Progenitor cell of endocrine pancreas (in vitro differentiated cells): ENCODE data around the gene API5. TPM values are rescaled to one million over a fixed set of nuclear protein-coding genes. Genes with fewer than 3 reads are reported as not detected.

Experiments
- DNase-seq: peaks from one replicate; pipeline ENCODE4 v3.0.0; 2021; ENCODE audit warnings: low spot score; ENCODE audit not compliant: unreplicated experiment
- H3K27ac Mint-ChIP-seq: 2 replicates; pipeline ENCODE4 v1.8.0; 2021; ENCODE audit warnings: mild to moderate bottlenecking, moderate library complexity, mixed read lengths
- H3K27me3 Mint-ChIP-seq: 2 replicates; pipeline ENCODE4 v1.8.0; 2021; ENCODE audit warnings: mixed read lengths
- H3K36me3 Mint-ChIP-seq: 2 replicates; pipeline ENCODE4 v1.8.0; 2022; ENCODE audit warnings: mixed read lengths; ENCODE audit not compliant: insufficient read depth
- H3K4me1 Mint-ChIP-seq: 2 replicates; pipeline ENCODE4 v1.8.0; 2021; ENCODE audit warnings: low read depth, mixed read lengths
- H3K4me3 Mint-ChIP-seq: 2 replicates; pipeline ENCODE4 v1.8.0; 2021; ENCODE audit warnings: low read depth, mild to moderate bottlenecking, moderate library complexity, mixed read lengths
- H3K9me3 Mint-ChIP-seq: 2 replicates; pipeline ENCODE4 v1.8.0; 2021; ENCODE audit warnings: low read depth, mixed read lengths
- total RNA-seq: library from RNA; stranded (reverse); gene quantifications from 2 replicates; pipeline ENCODE4 v1.2.1, GENCODE V29; 2021
- TF ChIP-seq, protein P1 (sequence below): fragments of 200-600 bp; sonication (generic); IDR thresholded peaks from one replicate; pipeline ENCODE4 v1.5.0; 2021; ENCODE audit warnings: antibody characterized with exemption, mild to moderate bottlenecking; ENCODE audit not compliant: unreplicated experiment

API5 gene
- total RNA-seq, 1 donor from 2014 or later: 98.6 TPM

DNA sequence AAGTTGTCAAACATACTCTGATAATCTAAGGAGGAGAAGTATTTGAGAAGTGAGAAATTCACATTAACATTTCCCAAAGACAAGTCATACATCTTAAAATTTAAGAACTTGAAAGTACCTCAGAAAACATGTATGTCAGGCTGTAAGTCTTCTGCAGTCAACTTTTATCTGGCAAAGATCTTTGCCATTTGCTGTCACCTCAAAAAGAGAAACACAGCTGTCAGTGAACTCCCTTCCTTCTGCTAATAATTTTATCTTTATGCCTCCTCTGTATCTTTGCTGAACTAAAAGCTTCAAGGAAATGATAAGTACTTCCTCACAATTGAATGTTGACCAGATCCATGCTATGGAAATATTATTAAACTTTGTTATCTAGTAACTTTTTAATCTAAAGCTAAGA lies 65.6 kb downstream of the API5 start:
- H3K36me3 Mint-ChIP-seq: peaks cover 4% of the 10 kb centered on the region
- H3K27ac Mint-ChIP-seq: no peak overlapping the region
- H3K4me1 Mint-ChIP-seq: no peaks in the 10 kb centered on the region
- TF ChIP-seq, protein P1, sequence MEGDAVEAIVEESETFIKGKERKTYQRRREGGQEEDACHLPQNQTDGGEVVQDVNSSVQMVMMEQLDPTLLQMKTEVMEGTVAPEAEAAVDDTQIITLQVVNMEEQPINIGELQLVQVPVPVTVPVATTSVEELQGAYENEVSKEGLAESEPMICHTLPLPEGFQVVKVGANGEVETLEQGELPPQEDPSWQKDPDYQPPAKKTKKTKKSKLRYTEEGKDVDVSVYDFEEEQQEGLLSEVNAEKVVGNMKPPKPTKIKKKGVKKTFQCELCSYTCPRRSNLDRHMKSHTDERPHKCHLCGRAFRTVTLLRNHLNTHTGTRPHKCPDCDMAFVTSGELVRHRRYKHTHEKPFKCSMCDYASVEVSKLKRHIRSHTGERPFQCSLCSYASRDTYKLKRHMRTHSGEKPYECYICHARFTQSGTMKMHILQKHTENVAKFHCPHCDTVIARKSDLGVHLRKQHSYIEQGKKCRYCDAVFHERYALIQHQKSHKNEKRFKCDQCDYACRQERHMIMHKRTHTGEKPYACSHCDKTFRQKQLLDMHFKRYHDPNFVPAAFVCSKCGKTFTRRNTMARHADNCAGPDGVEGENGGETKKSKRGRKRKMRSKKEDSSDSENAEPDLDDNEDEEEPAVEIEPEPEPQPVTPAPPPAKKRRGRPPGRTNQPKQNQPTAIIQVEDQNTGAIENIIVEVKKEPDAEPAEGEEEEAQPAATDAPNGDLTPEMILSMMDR: no peak
- H3K27me3 Mint-ChIP-seq: no peaks in the 10 kb centered on the region
- no peaks in the 10 kb centered on the region for H3K9me3 Mint-ChIP-seq
- no peak overlapping the region for H3K4me3 Mint-ChIP-seq
- DNase-seq: no peak

DNA sequence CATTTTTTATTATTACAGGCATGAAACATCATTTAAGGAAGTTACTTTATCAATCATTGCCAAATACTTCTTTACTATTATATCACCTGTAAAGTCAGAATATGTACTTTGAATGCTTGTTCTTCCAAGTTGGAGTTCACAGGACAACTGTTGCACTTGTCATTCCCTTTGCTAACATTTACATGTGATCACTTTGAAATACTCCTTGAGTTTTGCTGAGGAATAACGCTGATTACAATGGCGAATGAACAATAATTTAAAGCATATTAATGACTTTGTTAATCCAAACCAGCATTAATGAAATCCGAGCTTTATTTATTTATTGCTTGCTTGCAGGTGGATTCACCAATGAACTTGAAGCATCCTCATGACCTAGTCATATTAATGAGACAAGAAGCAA lies 67.1 kb downstream of the API5 start:
- no peaks in the 10 kb centered on the region for H3K27me3 Mint-ChIP-seq
- TF ChIP-seq, protein P1: no peak
- H3K36me3 Mint-ChIP-seq: peaks cover 4% of the 10 kb centered on the region
- H3K4me1 Mint-ChIP-seq: no peaks in the 10 kb centered on the region
- H3K4me3 Mint-ChIP-seq: no peak overlapping the region
- DNase-seq: no peak
- no peaks in the 10 kb centered on the region for H3K9me3 Mint-ChIP-seq
- no peak overlapping the region for H3K27ac Mint-ChIP-seq

DNA sequence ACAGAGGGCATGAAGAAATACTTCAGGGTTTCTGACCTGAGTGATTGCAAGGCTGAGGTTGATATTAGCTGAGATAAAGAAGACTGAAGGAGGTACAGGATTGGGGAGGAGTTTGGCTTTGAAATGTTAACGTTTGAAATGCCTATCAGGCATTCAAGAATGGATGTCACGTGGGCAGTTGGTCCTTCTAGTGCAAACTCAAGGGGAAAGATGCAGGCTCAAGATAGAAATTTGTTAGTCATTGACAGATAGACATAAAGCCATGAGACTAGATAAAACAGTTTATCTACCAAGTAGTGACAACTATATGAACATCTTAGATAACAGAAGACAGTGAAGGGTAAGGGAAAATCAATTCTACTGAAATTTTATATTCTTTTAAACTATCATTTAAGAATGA lies 70.0 kb downstream of the API5 start:
- peaks cover 8% of the 10 kb centered on the region for H3K36me3 Mint-ChIP-seq
- no peaks in the 10 kb centered on the region for H3K9me3 Mint-ChIP-seq
- H3K27me3 Mint-ChIP-seq: no peaks in the 10 kb centered on the region
- no peak overlapping the region for H3K4me3 Mint-ChIP-seq
- TF ChIP-seq, protein P1: no peak
- DNase-seq: no peak
- no peaks in the 10 kb centered on the region for H3K4me1 Mint-ChIP-seq
- H3K27ac Mint-ChIP-seq: no peak overlapping the region

DNA sequence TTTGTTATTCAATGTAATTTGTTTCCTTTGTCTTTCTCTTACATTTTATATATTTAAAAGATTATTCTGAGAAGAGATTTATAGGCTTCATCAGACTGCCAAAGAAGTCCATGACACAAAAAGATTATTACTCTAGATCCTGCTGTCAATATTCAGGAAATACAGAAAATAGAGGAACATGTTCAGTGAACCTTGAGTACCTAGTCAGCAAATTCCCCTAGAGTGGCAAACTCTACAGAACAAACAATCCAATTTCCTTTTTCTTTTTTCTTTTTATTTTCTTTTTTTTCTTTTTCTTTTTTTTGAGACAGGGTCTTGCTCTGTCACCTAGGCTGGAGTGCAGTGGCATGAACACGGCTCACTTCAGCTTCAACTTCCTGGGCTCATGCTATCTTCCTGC lies 70.8 kb downstream of the API5 start:
- no peaks in the 10 kb centered on the region for H3K9me3 Mint-ChIP-seq
- no peak for DNase-seq
- peaks cover 8% of the 10 kb centered on the region for H3K36me3 Mint-ChIP-seq
- no peak overlapping the region for H3K27ac Mint-ChIP-seq
- no peaks in the 10 kb centered on the region for H3K4me1 Mint-ChIP-seq
- no peaks in the 10 kb centered on the region for H3K27me3 Mint-ChIP-seq
- TF ChIP-seq, protein P1: no peak
- no peak overlapping the region for H3K4me3 Mint-ChIP-seq

DNA sequence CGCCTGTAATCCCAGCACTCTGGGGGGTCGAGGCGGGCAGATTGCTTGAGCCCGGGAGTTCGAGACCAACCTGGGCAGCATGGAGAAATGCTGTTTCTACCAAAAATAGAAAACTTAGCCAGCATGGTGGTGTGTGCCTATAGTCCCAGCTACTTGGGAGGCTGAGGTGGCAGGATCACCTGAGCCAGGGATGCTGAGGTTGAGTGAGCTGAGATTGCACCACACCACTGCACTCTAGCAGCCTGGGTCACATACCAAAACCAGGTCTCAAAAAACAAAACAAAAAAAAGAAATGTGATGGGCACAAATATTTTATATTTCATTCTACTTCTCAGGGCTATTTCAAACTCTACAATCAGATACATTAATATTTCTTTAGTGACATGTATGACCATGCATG lies 72.6 kb downstream of the API5 start:
- Mint-ChIP-seq H3K36me3 (peaks cover 12% of the 10 kb centered on the region), H3K4me1 (no peaks in the 10 kb centered on the region), H3K9me3 (no peaks in the 10 kb centered on the region), H3K27me3 (no peaks in the 10 kb centered on the region), H3K27ac (no peak overlapping the region), H3K4me3 (no peak overlapping the region)
- DNase-seq: no peak
- TF ChIP-seq, protein P1: no peak
